HEK293T (cell line): ENCODE data around the gene FAM217A.

ENCODE experiments used
- CTCF ChIA-PET: fragments of 350-600 bp; formaldehyde crosslinking; extraction: SDS; loops from one replicate; lab custom pipeline; 2021; ENCODE audit warnings: antibody characterized with exemption, inconsistent platforms; lab: Yijun Ruan, JAX
- POLR2A ChIA-PET: fragments of 350-600 bp; formaldehyde crosslinking; extraction: SDS; loops from one replicate; lab custom pipeline; 2020; ENCODE audit warnings: antibody characterized with exemption, inconsistent platforms; lab: Yijun Ruan, JAX
- DNase-seq: peaks from one replicate; pipeline ENCODE4 v3.0.0; 2012; ENCODE audit warnings: mixed read lengths; ENCODE audit errors: extremely low spot score
- ARNT ChIP-seq: fragments of 450-650 bp; IDR thresholded peaks from 2 replicates; pipeline ENCODE4 v1.6.1; 2017; ENCODE audit warnings: mild to moderate bottlenecking
- BHLHE40 ChIP-seq: fragments of 450-650 bp; IDR thresholded peaks from 2 replicates; pipeline ENCODE4 v1.6.1; 2016; ENCODE audit warnings: mild to moderate bottlenecking, moderate library complexity, borderline replicate concordance
- CTBP1 ChIP-seq: fragments of 450-650 bp; IDR thresholded peaks from 2 replicates; pipeline ENCODE4 v1.6.1; 2016; ENCODE audit warnings: borderline replicate concordance
- ELF4 ChIP-seq: fragments of 450-650 bp; IDR thresholded peaks from 2 replicates; pipeline ENCODE4 v1.6.1; 2017; ENCODE audit warnings: antibody characterized with exemption
- FOXA1 ChIP-seq: fragments of 450-650 bp; IDR thresholded peaks from 2 replicates; pipeline ENCODE4 v1.6.1; 2016; ENCODE audit warnings: mild to moderate bottlenecking
- FOXK2 ChIP-seq: fragments of 450-650 bp; IDR thresholded peaks from 2 replicates; pipeline ENCODE4 v1.6.1; 2016; ENCODE audit warnings: mild to moderate bottlenecking
- FOXM1 ChIP-seq: fragments of 450-650 bp; IDR thresholded peaks from 2 replicates; pipeline ENCODE4 v1.6.1; 2017; ENCODE audit warnings: mild to moderate bottlenecking, borderline replicate concordance
- HDGF ChIP-seq: fragments of 450-650 bp; IDR thresholded peaks from 2 replicates; pipeline ENCODE4 v1.6.1; 2017; ENCODE audit warnings: antibody characterized with exemption, borderline replicate concordance
- L3MBTL2 ChIP-seq: fragments of 450-650 bp; conservative IDR thresholded peaks from 2 replicates; pipeline ENCODE4 v1.6.1; 2016; ENCODE audit warnings: mild to moderate bottlenecking
- LEF1 ChIP-seq: fragments of 450-650 bp; IDR thresholded peaks from 2 replicates; pipeline ENCODE4 v1.6.1; 2017; ENCODE audit warnings: mild to moderate bottlenecking, borderline replicate concordance
- NFRKB ChIP-seq: fragments of 450-650 bp; IDR thresholded peaks from 2 replicates; pipeline ENCODE4 v1.6.1; 2016; ENCODE audit warnings: mild to moderate bottlenecking, moderate library complexity
- SP1 ChIP-seq: fragments of 450-650 bp; IDR thresholded peaks from 2 replicates; pipeline ENCODE4 v1.6.1; 2017
- SUZ12 ChIP-seq: fragments of 450-650 bp; IDR thresholded peaks from 2 replicates; pipeline ENCODE4 v1.6.1; 2016; ENCODE audit warnings: mild to moderate bottlenecking
- TARDBP ChIP-seq: fragments of 450-650 bp; IDR thresholded peaks from 2 replicates; pipeline ENCODE4 v1.6.1; 2016
- ZNF384 ChIP-seq: fragments of 450-650 bp; IDR thresholded peaks from 2 replicates; pipeline ENCODE4 v1.6.1; 2016
- TF ChIP-seq, protein P1 (sequence below): fragments of 450-650 bp; IDR thresholded peaks from 2 replicates; pipeline ENCODE4 v1.6.1; 2016

FAM217A gene

DNA sequence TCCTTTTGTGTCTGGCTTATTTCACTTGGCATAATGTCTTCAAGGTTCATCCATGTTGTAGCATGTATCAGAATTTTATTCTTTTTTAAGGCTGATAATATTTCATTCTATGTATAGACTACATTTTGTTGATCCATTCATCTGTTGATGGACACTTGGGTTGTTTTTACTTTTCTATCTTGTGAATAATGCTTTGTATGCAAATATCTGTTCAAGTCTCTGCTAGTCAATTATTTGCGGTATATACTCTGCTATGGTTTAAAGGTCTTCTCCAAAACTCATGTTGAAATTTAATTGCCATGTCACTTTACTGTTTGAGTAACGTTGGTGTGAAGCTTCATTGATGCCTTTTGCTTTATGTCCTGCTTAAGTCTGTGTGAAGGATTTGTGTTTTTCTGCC, 28.9 kb upstream of the FAM217A start:
- no peak for TF ChIP-seq TARDBP
- no peak for TF ChIP-seq LEF1
- no peak for TF ChIP-seq SUZ12
- POLR2A ChIA-PET: no interaction called here

DNA sequence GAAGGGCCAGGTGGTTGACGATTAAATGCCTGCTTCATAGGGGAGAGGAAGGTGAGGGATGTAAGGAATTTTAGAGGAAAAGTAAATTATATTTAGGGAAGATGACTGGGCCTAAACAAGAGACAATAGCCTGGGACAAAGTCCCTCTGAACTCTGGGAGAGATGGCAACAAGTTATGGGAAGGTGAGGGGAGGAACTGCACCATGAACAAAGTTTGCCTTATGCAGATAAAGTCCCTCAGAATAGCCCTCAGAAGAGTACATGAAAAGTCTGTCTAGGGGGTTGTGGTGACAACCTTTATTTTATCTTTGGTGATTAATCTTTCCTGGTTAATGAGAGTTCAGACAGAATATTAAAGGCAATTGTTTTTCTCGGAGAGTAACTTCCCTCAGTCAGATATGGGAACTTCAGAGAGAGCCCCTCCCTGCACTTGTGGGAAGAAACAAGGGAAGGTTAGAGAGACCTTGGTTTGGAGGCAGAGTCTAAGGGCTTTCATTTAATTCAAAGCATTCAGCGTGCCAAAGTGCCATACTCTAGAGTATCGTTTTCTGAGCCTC, 27.1 kb upstream of the FAM217A start:
- POLR2A ChIA-PET: no interaction called here
- TF ChIP-seq HDGF: no peak
- no peak for TF ChIP-seq NFRKB
- no peak for TF ChIP-seq FOXA1
- TF ChIP-seq, protein P1, sequence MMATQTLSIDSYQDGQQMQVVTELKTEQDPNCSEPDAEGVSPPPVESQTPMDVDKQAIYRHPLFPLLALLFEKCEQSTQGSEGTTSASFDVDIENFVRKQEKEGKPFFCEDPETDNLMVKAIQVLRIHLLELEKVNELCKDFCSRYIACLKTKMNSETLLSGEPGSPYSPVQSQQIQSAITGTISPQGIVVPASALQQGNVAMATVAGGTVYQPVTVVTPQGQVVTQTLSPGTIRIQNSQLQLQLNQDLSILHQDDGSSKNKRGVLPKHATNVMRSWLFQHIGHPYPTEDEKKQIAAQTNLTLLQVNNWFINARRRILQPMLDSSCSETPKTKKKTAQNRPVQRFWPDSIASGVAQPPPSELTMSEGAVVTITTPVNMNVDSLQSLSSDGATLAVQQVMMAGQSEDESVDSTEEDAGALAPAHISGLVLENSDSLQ: no peak
- TF ChIP-seq TARDBP: no peak
- no peak for TF ChIP-seq ZNF384
- no peak for TF ChIP-seq CTBP1
- TF ChIP-seq BHLHE40: no peak
- no peak for TF ChIP-seq ARNT
- TF ChIP-seq LEF1: no peak
- TF ChIP-seq SP1: no peak
- no peak for TF ChIP-seq SUZ12
- TF ChIP-seq FOXK2: no peak
- no peak for TF ChIP-seq FOXM1
- no peak for TF ChIP-seq L3MBTL2
- CTCF ChIA-PET: no interaction called here
- no peak for DNase-seq

More for the DNA sequence above, 28.9 kb upstream of the FAM217A start:
- CTCF ChIA-PET: interaction anchor here (1.0 kb wide), 1 partner anchor 48 kb away, joined by 5 read pairs; no protein-coding TSS in a partner anchor
- no peak for DNase-seq

DNA sequence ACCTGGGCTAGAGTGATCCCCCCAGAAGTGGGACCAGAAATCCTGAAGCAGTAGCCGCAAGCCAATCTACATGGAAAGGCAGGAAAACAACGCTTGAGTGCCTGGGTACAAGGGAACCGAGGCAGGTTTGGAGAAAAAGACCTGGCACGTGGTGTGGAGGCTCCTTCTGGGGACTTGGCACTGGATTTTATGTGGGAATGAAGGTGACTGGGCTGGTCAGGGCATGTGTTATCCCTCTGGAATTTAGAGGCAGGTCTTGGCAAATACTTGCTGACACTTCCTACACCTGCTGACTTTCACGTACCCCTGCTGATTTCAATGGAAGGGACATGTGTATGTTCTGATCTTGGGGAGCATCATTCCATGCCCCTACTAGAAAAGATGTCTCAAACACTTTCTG, 25.0 kb upstream of the FAM217A start:
- DNase-seq: no peak
- TF ChIP-seq CTBP1 (no peak), BHLHE40 (no peak), FOXK2 (no peak), L3MBTL2 (no peak), HDGF (no peak), NFRKB (no peak), ZNF384 (no peak)
- ChIA-PET CTCF (no interaction called here), POLR2A (no interaction called here)

DNA sequence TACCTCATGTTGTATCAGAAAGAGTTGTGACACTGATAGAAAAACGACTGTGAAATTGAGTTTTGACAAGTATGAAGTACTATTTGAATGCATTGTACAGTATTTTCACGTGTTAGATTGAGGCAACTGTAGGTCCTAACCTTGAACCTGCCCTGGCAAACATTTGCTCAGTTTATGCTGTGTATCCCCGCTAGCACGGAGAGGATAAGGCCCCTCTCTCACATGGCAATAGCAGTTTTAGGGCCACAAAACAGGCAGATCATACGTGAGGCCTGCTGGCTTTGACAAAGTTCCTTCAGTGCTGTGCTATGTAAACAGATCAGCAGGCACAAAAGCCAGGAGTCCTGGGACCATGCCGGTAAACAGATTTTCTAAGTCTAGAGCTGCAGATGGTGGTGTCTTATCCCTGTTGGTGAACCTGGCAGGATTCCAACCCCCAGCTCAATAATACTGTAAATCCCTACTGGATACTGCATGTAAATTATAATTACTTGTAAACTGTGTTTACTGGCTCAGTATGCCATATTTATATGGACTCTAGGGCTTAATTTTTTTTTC, 23.8 kb upstream of the FAM217A start:
- TF ChIP-seq L3MBTL2: peak; percentile 39; the same call in 1 of the 2 replicates
- TF ChIP-seq, protein P1: no peak
- ChIA-PET POLR2A (interaction anchor here (0.9 kb wide), 1 partner anchor 84 kb away, joined by 3 read pairs; no protein-coding TSS in a partner anchor), CTCF (interaction anchor here (0.6 kb wide), 1 partner anchor 56 kb away, joined by 3 read pairs; no protein-coding TSS in a partner anchor)
- peak; percentile 23 for DNase-seq

DNA sequence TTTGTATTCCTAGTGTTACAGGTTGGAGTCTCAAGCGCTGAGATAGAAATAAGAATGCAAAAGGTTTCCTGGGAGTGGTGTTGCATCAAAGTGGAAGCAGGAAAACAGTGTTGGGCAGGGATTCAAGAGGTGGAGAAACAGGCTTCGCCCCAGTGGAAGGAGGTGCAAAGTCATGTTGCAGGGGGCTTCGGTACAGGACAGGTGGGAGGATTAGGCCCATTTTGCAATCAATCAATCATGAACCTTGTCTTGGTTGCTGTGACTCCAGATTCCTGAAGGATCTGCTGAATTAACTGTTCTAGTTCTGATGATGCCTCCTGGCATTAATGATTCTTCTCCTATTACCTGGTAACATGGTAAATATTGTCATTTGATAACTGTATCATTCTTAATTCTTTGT, 22.4 kb upstream of the FAM217A start:
- no peak for DNase-seq
- CTCF ChIA-PET: no interaction called here
- TF ChIP-seq SP1 (no peak), L3MBTL2 (no peak), SUZ12 (no peak), NFRKB (no peak), ARNT (no peak), ZNF384 (no peak), LEF1 (no peak), FOXA1 (no peak), CTBP1 (no peak), TARDBP (no peak), FOXM1 (no peak), BHLHE40 (no peak), FOXK2 (no peak), HDGF (no peak), ELF4 (no peak)
- TF ChIP-seq, protein P1: no peak
- POLR2A ChIA-PET: no interaction called here

DNA sequence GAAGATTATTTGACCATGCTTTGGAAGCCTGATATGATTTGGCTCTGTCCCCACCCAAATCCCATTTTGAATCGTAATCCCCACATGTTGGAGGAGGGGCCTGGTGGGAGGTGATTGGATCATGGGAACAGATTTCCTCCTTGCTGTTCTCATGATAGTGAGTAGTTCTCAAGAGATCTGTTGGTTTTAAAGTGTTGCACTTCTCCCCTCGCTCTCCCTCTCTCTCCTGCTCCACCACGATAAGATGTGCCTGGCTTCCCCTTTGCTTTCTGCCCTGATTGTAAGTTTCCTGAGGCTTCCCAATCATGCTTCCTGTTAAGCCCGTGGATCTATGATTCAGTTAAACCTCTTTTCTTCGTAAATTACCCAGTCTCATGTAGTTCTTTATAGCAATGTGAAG, 21.7 kb upstream of the FAM217A start:
- TF ChIP-seq, protein P1: no peak
- TF ChIP-seq FOXK2: no peak
- TF ChIP-seq SP1: no peak
- no peak for TF ChIP-seq CTBP1
- no peak for TF ChIP-seq BHLHE40
- TF ChIP-seq ARNT: no peak
- TF ChIP-seq ZNF384: no peak
- ChIA-PET POLR2A (no interaction called here), CTCF (no interaction called here)
- no peak for DNase-seq
